ENCODE measurements around the gene CCR4.
"Not testable (repeated sequence)": the region's sequence is repeated elsewhere in the genome, so short reads cannot be mapped to it uniquely, and the experiment has no call there.

Gene CCR4

GRCh38 chr3:32952369-32953077 lies 1.1 kb downstream of the CCR4 start:
- no peak for DNase-seq (ENCODE audit: low read depth)

DNA sequence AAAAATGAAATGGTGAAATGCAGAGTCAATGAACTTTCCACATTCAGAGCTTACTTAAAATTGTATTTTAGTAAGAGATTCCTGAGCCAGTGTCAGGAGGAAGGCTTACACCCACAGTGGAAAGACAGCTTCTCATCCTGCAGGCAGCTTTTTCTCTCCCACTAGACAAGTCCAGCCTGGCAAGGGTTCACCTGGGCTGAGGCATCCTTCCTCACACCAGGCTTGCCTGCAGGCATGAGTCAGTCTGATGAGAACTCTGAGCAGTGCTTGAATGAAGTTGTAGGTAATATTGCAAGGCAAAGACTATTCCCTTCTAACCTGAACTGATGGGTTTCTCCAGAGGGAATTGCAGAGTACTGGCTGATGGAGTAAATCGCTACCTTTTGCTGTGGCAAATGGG lies 3.1 kb downstream of the CCR4 start:
- DNase-seq (ENCODE audit: low read depth): no peak

GRCh38 chr3:32956750-32957570 lies 5.5 kb downstream of the CCR4 start:
- no peak for DNase-seq (ENCODE audit: low read depth)

DNA sequence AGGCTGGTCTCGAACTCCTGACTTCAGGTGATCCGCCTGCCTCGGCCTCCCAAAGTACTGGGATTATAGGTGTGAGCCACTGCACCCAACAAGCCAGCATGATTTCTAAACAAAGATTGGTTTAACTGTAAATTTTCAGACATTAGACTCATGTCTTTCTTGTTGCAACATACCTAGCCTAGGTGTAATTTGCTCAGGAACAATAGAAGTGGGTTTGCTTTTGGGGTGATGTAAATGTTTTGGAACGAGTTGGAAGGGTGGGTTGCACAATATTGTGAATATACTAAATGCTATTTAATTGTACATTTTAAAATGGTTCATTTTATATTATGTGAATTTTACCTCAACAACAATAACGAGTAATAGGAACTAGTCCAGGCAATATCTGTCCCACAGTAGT lies 7.1 kb downstream of the CCR4 start:
- DNase-seq (ENCODE audit: low read depth): no peak

GRCh38 chr3:32959371-32959770 lies 7.9 kb downstream of the CCR4 start:
- DNase-seq (ENCODE audit: low read depth): no peak

DNA sequence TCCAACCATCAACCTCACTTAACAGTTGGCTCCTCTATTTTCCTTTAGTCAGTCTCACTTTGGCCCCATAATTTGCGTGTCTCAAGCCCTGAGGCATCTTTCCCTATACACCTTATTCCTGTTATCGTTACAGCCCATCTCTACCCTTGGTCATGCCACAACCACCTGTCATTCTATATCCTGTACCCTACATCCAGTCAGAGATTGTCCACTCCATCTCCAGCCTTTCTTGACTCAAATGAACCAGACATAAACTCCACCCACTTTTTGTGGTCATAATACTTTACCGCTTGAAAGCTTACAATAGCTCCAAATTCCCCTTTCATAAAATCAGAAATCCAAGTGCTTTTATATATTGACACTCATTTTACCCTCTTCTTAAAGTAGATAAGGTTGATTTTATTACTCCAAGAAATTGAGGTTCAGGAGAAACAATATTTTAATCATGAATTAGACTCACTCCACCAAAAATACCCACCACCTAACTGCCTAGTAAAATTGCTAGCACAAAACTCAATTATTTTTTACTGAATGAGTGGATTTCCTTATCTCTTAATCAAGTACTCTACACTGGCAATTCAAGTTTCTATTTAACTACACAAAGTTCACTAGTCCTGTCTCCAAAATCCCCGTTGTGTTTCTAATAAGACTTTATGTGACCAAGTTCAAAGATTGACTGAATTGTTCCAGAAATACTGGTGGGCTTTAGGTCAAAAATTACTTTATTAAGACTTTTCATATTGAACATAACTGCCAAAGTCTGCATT lies 9.1 kb downstream of the CCR4 start:
- no peak for DNase-seq (ENCODE audit: low read depth)

GRCh38 chr3:32961189-32961715 lies 9.8 kb downstream of the CCR4 start:
- no peak for DNase-seq (ENCODE audit: low read depth)

DNA sequence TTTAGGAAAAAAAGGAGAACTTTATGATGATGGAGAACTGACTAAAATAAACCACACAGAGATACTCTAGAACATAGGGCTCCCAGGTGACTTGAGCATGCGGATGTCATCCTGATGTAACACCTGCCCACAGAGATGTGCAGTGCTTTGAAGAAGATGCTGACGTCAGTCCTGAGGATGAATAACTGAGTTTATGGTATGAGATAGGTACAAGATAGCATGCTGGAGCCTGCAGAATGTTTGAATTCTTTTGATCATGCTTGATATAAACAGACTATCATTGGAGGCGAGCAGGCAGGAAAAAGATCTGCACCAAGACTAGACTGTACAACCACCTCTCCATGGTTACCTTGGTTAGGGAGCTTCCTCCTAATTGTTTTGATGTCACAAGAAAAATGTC lies 12.4 kb downstream of the CCR4 start:
- DNase-seq (ENCODE audit: low read depth): no peak

DNA sequence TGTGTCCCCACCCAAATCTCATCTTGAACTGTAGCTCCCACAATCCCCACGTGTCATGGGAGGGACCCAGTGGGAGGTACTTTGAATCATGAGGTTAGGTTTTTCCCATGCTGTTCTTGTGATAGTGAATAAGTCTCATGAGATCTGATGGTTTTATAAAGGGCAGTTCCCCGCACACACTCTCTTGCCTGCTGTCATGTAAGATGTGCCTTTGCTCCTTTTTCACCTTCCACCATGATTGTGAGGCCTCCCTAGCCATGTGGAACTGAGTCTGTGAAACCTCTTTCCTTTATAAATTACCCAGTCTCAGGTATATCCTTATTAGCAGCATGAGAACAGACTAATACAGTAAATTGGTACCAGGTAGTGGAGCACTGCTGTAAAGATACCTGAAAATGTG lies 13.3 kb downstream of the CCR4 start:
- not testable (repeated sequence) for DNase-seq (ENCODE audit: low read depth)

- not testable (repeated sequence) for DNase-seq (ENCODE audit: low read depth)
These were observed 14.3 kb downstream of the CCR4 start for GRCh38 chr3:32965617-32966213.

DNA sequence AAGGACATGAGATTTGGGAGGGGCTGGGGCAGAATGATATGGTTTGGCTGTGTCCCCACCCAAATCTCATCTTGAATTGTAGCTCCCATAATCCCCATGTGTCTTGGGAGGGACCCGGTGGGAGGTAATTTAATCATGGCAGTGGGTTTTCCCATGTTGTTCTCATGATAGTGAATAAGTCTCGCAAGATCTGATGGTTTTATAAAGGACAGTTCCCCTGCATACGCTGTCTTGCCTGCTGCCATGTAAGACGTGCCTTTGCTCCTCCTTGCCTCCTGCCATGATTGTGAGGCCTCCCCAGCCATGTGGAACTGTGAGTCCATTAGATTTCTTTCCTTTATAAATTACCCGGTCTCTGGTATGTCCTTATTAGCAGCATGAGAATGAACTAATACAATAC lies 15.2 kb downstream of the CCR4 start:
- not testable (repeated sequence) for DNase-seq (ENCODE audit: low read depth)

DNA sequence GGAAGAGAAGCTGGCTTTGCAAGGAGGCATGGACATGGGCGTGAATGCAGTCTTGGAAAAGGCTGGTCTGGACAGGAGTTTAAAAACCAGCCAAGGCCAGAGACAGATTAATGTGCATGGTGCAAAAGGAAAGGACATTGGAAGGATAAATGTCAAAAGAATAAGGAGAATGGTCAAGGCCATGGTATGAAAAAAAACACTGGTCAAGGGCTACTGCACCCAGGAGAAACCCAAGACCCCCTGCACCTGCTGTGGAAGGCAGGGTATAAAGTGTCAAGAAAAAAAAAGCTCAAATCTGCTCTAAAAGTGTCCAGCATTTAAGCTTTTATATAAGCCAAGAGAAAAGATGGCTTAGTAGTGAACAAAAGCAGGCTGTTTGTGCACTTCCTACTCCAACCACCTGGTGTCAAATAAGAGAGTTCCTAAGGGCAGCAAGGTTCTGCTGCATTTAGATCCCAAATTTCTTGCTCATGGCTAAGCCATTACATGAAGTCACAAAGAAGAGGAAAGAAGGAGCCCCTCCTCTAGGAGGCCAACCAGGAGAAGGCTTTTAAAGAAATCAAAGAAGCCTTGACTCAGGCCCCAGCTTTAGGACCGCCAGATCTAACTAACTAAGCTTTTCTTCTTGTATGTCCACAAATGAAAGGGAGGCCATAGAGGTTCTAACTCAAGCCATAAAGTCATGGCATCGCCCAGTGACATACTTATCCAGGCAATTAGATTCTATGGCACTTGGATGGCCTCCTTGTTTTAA lies 16.9 kb downstream of the CCR4 start:
- no peak for DNase-seq (ENCODE audit: low read depth)

DNA sequence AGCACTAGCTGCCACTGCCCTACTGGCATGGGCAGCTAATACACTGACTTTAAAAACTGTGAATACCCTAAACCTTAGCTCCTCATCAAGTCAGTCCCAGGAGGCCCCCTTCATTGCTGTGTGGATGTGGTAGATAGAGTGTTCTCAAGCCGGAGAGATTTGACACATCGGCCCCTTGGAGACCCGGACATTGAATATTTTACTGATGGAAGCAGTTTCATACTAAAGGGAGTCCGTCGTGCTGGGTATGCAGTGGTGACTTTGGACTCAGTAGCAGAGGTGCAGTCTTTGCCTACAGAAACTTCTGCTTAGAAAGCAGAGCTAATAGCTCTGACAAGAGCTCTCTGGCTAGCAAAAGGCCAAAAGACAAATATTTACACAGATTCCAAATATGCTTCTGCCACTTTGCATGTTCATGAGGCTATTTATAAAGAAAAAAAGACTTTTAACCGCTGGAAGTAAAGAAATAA lies 17.5 kb downstream of the CCR4 start:
- DNase-seq (ENCODE audit: low read depth): no peak

GRCh38 chr3:32969656-32970055 lies 18.2 kb downstream of the CCR4 start:
- no peak for DNase-seq (ENCODE audit: low read depth)

DNA sequence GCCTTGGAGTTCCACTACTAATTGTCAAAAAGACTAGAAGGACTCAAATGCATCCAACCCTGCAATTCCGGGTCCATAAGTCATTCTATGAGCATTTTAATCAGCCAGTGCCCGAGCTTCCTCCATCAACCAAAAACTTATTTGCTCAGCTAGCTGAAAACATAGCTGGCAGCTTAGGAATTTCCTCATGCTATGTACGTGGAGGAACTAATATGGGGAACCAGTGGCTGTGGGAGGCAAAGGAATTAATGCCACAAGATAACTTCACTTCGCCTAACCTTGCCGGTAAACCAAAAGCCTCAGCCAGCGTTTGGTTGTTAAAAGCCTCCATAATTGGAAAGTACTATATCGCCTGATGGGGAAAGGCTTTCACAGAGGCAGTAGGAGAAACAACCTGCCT lies 19.8 kb downstream of the CCR4 start:
- DNase-seq (ENCODE audit: low read depth): not testable (repeated sequence)

- DNase-seq (ENCODE audit: low read depth): no peak
These were observed 21.2 kb downstream of the CCR4 start for GRCh38 chr3:32972482-32973146.

DNA sequence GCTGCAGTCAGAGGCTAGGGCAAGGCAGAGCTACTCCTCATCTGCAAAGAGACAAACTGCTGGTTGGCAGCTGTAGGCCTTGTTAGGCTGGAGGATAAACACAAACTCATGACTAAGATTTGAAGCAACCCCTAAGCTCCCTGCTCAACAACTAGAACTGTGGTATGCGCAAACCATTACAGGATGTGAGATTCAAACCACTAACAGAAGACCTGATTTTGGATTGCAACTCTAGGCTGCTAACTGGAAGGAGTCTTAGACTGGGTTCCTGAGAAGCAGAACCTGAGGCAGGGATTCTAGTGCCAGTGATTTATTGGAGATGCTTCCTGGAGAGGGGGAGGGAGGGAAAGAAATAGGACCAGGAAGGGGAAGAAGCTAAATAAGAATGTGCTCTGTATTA lies 22.5 kb downstream of the CCR4 start:
- DNase-seq (ENCODE audit: low read depth): no peak

- DNase-seq (ENCODE audit: low read depth): no peak
These were observed 24.6 kb downstream of the CCR4 start for GRCh38 chr3:32975891-32976595.

GRCh38 chr3:32977861-32978260 lies 26.4 kb downstream of the CCR4 start:
- DNase-seq (ENCODE audit: low read depth): no peak

GRCh38 chr3:32978331-32978730 lies 26.9 kb downstream of the CCR4 start:
- no peak for DNase-seq (ENCODE audit: low read depth)
